ENCODE measurements around the gene CDC73. TPM values are rescaled to one million over a fixed set of nuclear protein-coding genes. Genes with fewer than 3 reads are reported as not detected.

The CDC73 gene
- total RNA-seq, 1 experiment from 2014 or later: 10.0 TPM

DNA sequence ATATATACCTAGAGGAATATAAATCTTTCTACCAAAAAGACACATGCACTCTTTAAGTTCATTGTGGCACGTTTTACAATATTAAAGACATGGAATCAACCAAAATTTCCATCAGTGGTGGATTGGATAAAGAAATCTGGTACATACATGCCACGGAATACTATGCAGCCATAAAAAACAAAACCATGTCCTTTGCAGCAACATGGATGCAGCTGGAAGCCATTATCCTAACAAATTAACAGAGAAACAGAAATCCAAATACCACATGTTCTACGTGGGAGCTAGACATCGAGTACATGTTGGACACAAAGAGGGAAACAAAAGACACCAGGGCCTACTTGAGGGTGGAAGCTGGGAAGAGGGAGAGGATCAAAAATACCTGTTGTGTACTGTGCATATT lies 97.6 kb downstream of the CDC73 start:
- no peaks in the 10 kb centered on the region; the same call in 1 of the 2 replicates for H3K36me3 ChIP-seq (ENCODE audit: low read depth, low read length)
- no peak overlapping the region for H3K4me3 ChIP-seq (ENCODE audit: low read length)
- intact Hi-C loops (cut with micrococcal nuclease): no loop called here
- no peaks in the 10 kb centered on the region for H3K27me3 ChIP-seq (ENCODE audit: low read length)
- H4K20me1 ChIP-seq (ENCODE audit: low read length): no peaks in the 10 kb centered on the region
- ChIA-PET POLR2A (ENCODE audit: unreplicated experiment) (interaction anchor here (0.6 kb wide), 1 partner anchor 36 kb away, joined by 5 read pairs; no protein-coding TSS in a partner anchor), CTCF (no interaction called here)
- no peaks in the 10 kb centered on the region for H3K9me3 ChIP-seq (ENCODE audit: low read length)
- no peaks in the 10 kb centered on the region for H3K9me2 ChIP-seq (replicated peaks; ENCODE audit: low read length)
- H2AFZ ChIP-seq (ENCODE audit: low read length): no peak overlapping the region
- H3K79me2 ChIP-seq (ENCODE audit: low read length): no peaks in the 10 kb centered on the region
- H3K9ac ChIP-seq (ENCODE audit: low read length): no peak overlapping the region
- TF ChIP-seq EZH2 (IDR thresholded peaks at IDR 0.05; ENCODE audit: low read length, unreplicated experiment) (no peak), EZH2phosphoT487 (IDR thresholded peaks at IDR 0.05; ENCODE audit: borderline replicate concordance, low read length) (no peak)
- TF ChIP-seq, protein P1, sequence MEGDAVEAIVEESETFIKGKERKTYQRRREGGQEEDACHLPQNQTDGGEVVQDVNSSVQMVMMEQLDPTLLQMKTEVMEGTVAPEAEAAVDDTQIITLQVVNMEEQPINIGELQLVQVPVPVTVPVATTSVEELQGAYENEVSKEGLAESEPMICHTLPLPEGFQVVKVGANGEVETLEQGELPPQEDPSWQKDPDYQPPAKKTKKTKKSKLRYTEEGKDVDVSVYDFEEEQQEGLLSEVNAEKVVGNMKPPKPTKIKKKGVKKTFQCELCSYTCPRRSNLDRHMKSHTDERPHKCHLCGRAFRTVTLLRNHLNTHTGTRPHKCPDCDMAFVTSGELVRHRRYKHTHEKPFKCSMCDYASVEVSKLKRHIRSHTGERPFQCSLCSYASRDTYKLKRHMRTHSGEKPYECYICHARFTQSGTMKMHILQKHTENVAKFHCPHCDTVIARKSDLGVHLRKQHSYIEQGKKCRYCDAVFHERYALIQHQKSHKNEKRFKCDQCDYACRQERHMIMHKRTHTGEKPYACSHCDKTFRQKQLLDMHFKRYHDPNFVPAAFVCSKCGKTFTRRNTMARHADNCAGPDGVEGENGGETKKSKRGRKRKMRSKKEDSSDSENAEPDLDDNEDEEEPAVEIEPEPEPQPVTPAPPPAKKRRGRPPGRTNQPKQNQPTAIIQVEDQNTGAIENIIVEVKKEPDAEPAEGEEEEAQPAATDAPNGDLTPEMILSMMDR (conservative IDR thresholded peaks at IDR 0.05; ENCODE audit: low read depth, low read length): no peak
- H3F3A ChIP-seq (ENCODE audit: low read length, unreplicated experiment): no peaks in the 10 kb centered on the region
- no peaks in the 10 kb centered on the region for H3K4me1 ChIP-seq (ENCODE audit: insufficient read depth, low read length)
- H3K4me2 ChIP-seq (ENCODE audit: low read length): no peak overlapping the region
- no TSS peak for BruUV-seq (replicated peaks)
- no peak for DNase-seq
- no peak for ATAC-seq
- H3K27ac ChIP-seq (ENCODE audit: low read length): no peak overlapping the region

DNA sequence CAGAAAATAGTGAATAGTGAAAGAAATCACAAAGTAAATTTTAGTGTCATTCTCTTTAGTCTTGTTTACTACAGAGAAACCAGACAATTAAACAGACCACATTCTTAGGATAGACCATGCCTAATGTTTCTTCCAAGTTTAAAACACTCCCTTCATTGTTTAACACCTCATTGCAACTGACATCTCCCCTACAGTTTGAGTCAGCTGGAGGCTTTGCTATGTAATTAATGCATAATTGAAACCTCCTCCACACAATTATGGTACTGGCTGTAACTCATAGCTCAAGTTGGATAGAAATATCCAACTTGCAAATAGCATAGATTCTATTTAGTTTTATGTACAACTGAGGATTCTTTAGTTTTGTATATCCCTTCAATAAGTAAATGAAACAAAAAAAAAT lies 99.8 kb downstream of the CDC73 start:
- no TSS peak for BruUV-seq (replicated peaks)
- no peak overlapping the region for H3K4me3 ChIP-seq (ENCODE audit: low read length)
- no peak overlapping the region for H3K9ac ChIP-seq (ENCODE audit: low read length)
- 0 out of 2 replicates have a peak, but pooled peaks cover 4% of the 10 kb centered on the region for H3K79me2 ChIP-seq (ENCODE audit: low read length)
- no peaks in the 10 kb centered on the region; the same call in 1 of the 2 replicates for H3K36me3 ChIP-seq (ENCODE audit: low read depth, low read length)
- no peak for TF ChIP-seq EZH2 (IDR thresholded peaks at IDR 0.05; ENCODE audit: low read length, unreplicated experiment)
- TF ChIP-seq, protein P1 (conservative IDR thresholded peaks at IDR 0.05; ENCODE audit: low read depth, low read length): no peak
- no peak for TF ChIP-seq EZH2phosphoT487 (IDR thresholded peaks at IDR 0.05; ENCODE audit: borderline replicate concordance, low read length)
- intact Hi-C loops (cut with micrococcal nuclease): no loop called here
- H3K4me1 ChIP-seq (ENCODE audit: insufficient read depth, low read length): no peaks in the 10 kb centered on the region
- POLR2A ChIA-PET (ENCODE audit: unreplicated experiment): no interaction called here
- no peaks in the 10 kb centered on the region for H3K9me2 ChIP-seq (replicated peaks; ENCODE audit: low read length)
- H3K4me2 ChIP-seq (ENCODE audit: low read length): no peak overlapping the region
- DNase-seq (no peak), ATAC-seq (no peak)
- H3F3A ChIP-seq (ENCODE audit: low read length, unreplicated experiment): no peaks in the 10 kb centered on the region
- H2AFZ ChIP-seq (ENCODE audit: low read length): no peak overlapping the region
- no peaks in the 10 kb centered on the region for H3K27me3 ChIP-seq (ENCODE audit: low read length)
- no peaks in the 10 kb centered on the region for H4K20me1 ChIP-seq (ENCODE audit: low read length)
- CTCF ChIA-PET: no interaction called here
- H3K27ac ChIP-seq (ENCODE audit: low read length): no peak overlapping the region
- no peaks in the 10 kb centered on the region for H3K9me3 ChIP-seq (ENCODE audit: low read length)

DNA sequence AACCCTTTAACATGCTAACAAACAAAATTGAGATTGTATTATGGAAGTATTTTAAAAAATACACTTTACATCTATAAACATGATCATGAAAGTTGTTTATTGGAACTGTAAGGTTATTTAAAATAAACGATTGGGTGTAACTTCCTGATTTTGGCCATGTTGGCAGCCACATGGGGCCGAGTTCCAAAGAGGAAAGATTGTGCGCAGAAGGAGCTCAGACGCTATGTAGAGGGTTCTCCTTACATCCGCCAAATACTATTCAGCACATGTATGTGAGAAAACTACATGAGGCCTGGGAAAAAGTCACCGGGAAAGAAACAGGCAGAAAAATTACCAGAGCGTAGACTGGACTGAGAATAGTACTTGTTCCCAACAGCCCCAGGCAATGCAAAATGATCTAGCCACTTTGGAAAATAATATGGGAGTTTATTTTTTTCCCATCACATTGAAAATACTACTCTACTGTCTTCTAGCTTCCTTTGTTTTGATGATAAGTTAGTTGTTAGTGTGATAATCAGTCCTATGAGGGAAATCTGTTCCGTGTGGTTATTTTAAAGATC lies 100.3 kb downstream of the CDC73 start:
- Histone ChIP-seq H4K20me1 (ENCODE audit: low read length) (no peaks in the 10 kb centered on the region), H3K9me3 (ENCODE audit: low read length) (no peaks in the 10 kb centered on the region), H3K27me3 (ENCODE audit: low read length) (no peaks in the 10 kb centered on the region), H3K27ac (ENCODE audit: low read length) (no peak overlapping the region), H3K4me2 (ENCODE audit: low read length) (no peak overlapping the region), H3K4me3 (ENCODE audit: low read length) (no peak overlapping the region), H2AFZ (ENCODE audit: low read length) (no peak overlapping the region), H3K9ac (ENCODE audit: low read length) (no peak overlapping the region), H3K79me2 (ENCODE audit: low read length) (0 out of 2 replicates have a peak, but pooled peaks cover 4% of the 10 kb centered on the region), H3K36me3 (ENCODE audit: low read depth, low read length) (no peaks in the 10 kb centered on the region; the same call in 1 of the 2 replicates), H3K4me1 (ENCODE audit: insufficient read depth, low read length) (no peaks in the 10 kb centered on the region), H3F3A (ENCODE audit: low read length, unreplicated experiment) (no peaks in the 10 kb centered on the region), H3K9me2 (replicated peaks; ENCODE audit: low read length) (no peaks in the 10 kb centered on the region)
- TF ChIP-seq, protein P1 (conservative IDR thresholded peaks at IDR 0.05; ENCODE audit: low read depth, low read length): no peak
- no peak for TF ChIP-seq EZH2 (IDR thresholded peaks at IDR 0.05; ENCODE audit: low read length, unreplicated experiment)
- TF ChIP-seq EZH2phosphoT487 (IDR thresholded peaks at IDR 0.05; ENCODE audit: borderline replicate concordance, low read length): no peak
- ChIA-PET CTCF (no interaction called here), POLR2A (ENCODE audit: unreplicated experiment) (no interaction called here)
- DNase-seq (no peak), ATAC-seq (no peak)
- BruUV-seq (replicated peaks): no TSS peak
- intact Hi-C loops (cut with micrococcal nuclease): no loop called here

All from PC-3 (cell line).